ENCODE results near the gene HTATSF1.

GRCh38 chrX:136496186-136496763, 1.1 kb upstream of the HTATSF1 start:
- TF ChIP-seq CTCF (IDR thresholded peaks at IDR 0.05) (no peak), EZH2 (IDR thresholded peaks at IDR 0.05; ENCODE audit: borderline replicate concordance, insufficient read depth, low read depth, low read length, poor library complexity, severe bottlenecking) (no peak)
